HG03108 (cell line): ENCODE results near the gene RBKS.
"Not testable (repeated sequence)": the region's sequence is repeated elsewhere in the genome, so short reads cannot be mapped to it uniquely, and the experiment has no call there.

Experiments
- ATAC-seq: cut with Tn5 transposase; IDR thresholded peaks from one replicate; pipeline ENCODE4 v1.9.1; 2021; ENCODE audit warnings: moderate library complexity; ENCODE audit not compliant: unreplicated experiment

RBKS gene

GRCh38 chr2:27907547-27907946 is 17.4 kb upstream of the RBKS start:
- ATAC-seq = no peak

GRCh38 chr2:27906074-27906473 is 15.9 kb upstream of the RBKS start:
- ATAC-seq = no peak

GRCh38 chr2:27904405-27904665 is 14.1 kb upstream of the RBKS start:
- ATAC-seq = no peak

- ATAC-seq = no peak
Observed at GRCh38 chr2:27903649-27904404, 13.6 kb upstream of the RBKS start.

- ATAC-seq = no peak
Observed at GRCh38 chr2:27903018-27903417, 12.8 kb upstream of the RBKS start.

GRCh38 chr2:27902098-27902497 is 11.9 kb upstream of the RBKS start:
- no peak for ATAC-seq

GRCh38 chr2:27901234-27901633 is 11.0 kb upstream of the RBKS start:
- ATAC-seq = no peak

GRCh38 chr2:27897717-27898116 is 7.5 kb upstream of the RBKS start:
- ATAC-seq = no peak

GRCh38 chr2:27893006-27893405 is 2.8 kb upstream of the RBKS start:
- no peak for ATAC-seq

GRCh38 chr2:27891673-27892105 is 1.5 kb upstream of the RBKS start:
- no peak for ATAC-seq

GRCh38 chr2:27890924-27891672 is 911 bp upstream of the RBKS start:
- ATAC-seq = no peak

- ATAC-seq = no peak
Observed at GRCh38 chr2:27889774-27890145, 427 bp downstream of the RBKS start.

GRCh38 chr2:27888790-27889189 is 1.4 kb downstream of the RBKS start:
- no peak for ATAC-seq

GRCh38 chr2:27887830-27888229 is 2.4 kb downstream of the RBKS start:
- no peak for ATAC-seq

GRCh38 chr2:27887111-27887510 is 3.1 kb downstream of the RBKS start:
- ATAC-seq = no peak

- no peak for ATAC-seq
Observed at GRCh38 chr2:27886322-27886721, 3.9 kb downstream of the RBKS start.

- no peak for ATAC-seq
Observed at GRCh38 chr2:27885661-27886060, 4.5 kb downstream of the RBKS start.

- ATAC-seq = no peak
Observed at GRCh38 chr2:27885234-27885633, 5.0 kb downstream of the RBKS start.

GRCh38 chr2:27884601-27885000 is 5.6 kb downstream of the RBKS start:
- ATAC-seq = no peak

- not testable (repeated sequence) for ATAC-seq
Observed at GRCh38 chr2:27882584-27882922, 7.6 kb downstream of the RBKS start.

- ATAC-seq = not testable (repeated sequence)
Observed at GRCh38 chr2:27881815-27882583, 8.2 kb downstream of the RBKS start.

GRCh38 chr2:27878825-27879224 is 11.4 kb downstream of the RBKS start:
- ATAC-seq = no peak
